HG03469 (cell line): ENCODE measurements around the gene SYNE1.
"Not testable (repeated sequence)": the region's sequence is repeated elsewhere in the genome, so short reads cannot be mapped to it uniquely, and the experiment has no call there.

Experiments
- ATAC-seq: cut with Tn5 transposase; IDR thresholded peaks from one replicate; pipeline ENCODE4 v1.9.1; 2021; ENCODE audit warnings: mild to moderate bottlenecking, moderate library complexity, moderate number of reproducible peaks; ENCODE audit not compliant: unreplicated experiment

The SYNE1 gene

GRCh38 chr6:152441902-152442301 is 195.3 kb downstream of the SYNE1 start:
- ATAC-seq = no peak

- ATAC-seq = no peak
Observed at GRCh38 chr6:152435816-152436215, 201.3 kb downstream of the SYNE1 start.

GRCh38 chr6:152432758-152433157 is 204.4 kb downstream of the SYNE1 start:
- ATAC-seq = no peak

GRCh38 chr6:152428126-152428525 is 209.0 kb downstream of the SYNE1 start:
- ATAC-seq = no peak

- no peak for ATAC-seq
Observed at GRCh38 chr6:152426276-152426675, 210.9 kb downstream of the SYNE1 start.

GRCh38 chr6:152423216-152424103 is 213.7 kb downstream of the SYNE1 start:
- peak; percentile 70 for ATAC-seq

- ATAC-seq = not testable (repeated sequence)
Observed at GRCh38 chr6:152421496-152421895, 215.7 kb downstream of the SYNE1 start.

GRCh38 chr6:152420696-152421095 is 216.5 kb downstream of the SYNE1 start:
- no peak for ATAC-seq

GRCh38 chr6:152418551-152418950 is 218.6 kb downstream of the SYNE1 start:
- ATAC-seq = no peak

GRCh38 chr6:152416652-152417051 is 220.5 kb downstream of the SYNE1 start:
- ATAC-seq = no peak

- ATAC-seq = no peak
Observed at GRCh38 chr6:152404936-152405595, 232.1 kb downstream of the SYNE1 start.

- no peak for ATAC-seq
Observed at GRCh38 chr6:152404086-152404857, 232.9 kb downstream of the SYNE1 start.

- ATAC-seq = no peak
Observed at GRCh38 chr6:152402791-152403190, 234.4 kb downstream of the SYNE1 start.

GRCh38 chr6:152401978-152402377 is 235.2 kb downstream of the SYNE1 start:
- no peak for ATAC-seq

GRCh38 chr6:152399399-152399798 is 237.8 kb downstream of the SYNE1 start:
- no peak for ATAC-seq

GRCh38 chr6:152398993-152399392 is 238.2 kb downstream of the SYNE1 start:
- no peak for ATAC-seq

GRCh38 chr6:152398316-152398715 is 238.8 kb downstream of the SYNE1 start:
- no peak for ATAC-seq

GRCh38 chr6:152394303-152394702 is 242.9 kb downstream of the SYNE1 start:
- no peak for ATAC-seq

- no peak for ATAC-seq
Observed at GRCh38 chr6:152391179-152391880, 245.8 kb downstream of the SYNE1 start.

- ATAC-seq = no peak
Observed at GRCh38 chr6:152387091-152387490, 250.1 kb downstream of the SYNE1 start.

- ATAC-seq = no peak
Observed at GRCh38 chr6:152386131-152386530, 251.0 kb downstream of the SYNE1 start.
